ENCODE results near the gene MID2. TPM values are rescaled to one million over a fixed set of nuclear protein-coding genes. Genes with fewer than 3 reads are reported as not detected.

Gene MID2
- total RNA-seq, 3 donors from 2014 or later = 2.9 to 29.0 (median 5.4) TPM

GRCh38 chrX:107834275-107835201 is 8.9 kb downstream of the MID2 start:
- no peak for DNase-seq
- no peak for TF ChIP-seq CTCF (IDR thresholded peaks at IDR 0.05)
- H3K4me3 ChIP-seq = no peak overlapping the region
- no peak for ATAC-seq
- no peaks in the 10 kb centered on the region for H3K36me3 ChIP-seq (ENCODE audit: low read depth)
- intact Hi-C loops (cut with DNase I, micrococcal nuclease) = no loop called here
- no peaks in the 10 kb centered on the region for H3K4me1 ChIP-seq (ENCODE audit: low read depth)
- H3K9me3 ChIP-seq = no peaks in the 10 kb centered on the region

GRCh38 chrX:107836958-107837357 is 11.3 kb downstream of the MID2 start:
- intact Hi-C loops (cut with DNase I, micrococcal nuclease) = no loop called here
- H3K36me3 ChIP-seq (ENCODE audit: low read depth) = no peaks in the 10 kb centered on the region

GRCh38 chrX:107840971-107841370 is 15.3 kb downstream of the MID2 start:
- ATAC-seq = no peak
- H3K9me3 ChIP-seq = no peaks in the 10 kb centered on the region
- no peak for TF ChIP-seq CTCF (IDR thresholded peaks at IDR 0.05)
- H3K4me3 ChIP-seq = no peak overlapping the region
- intact Hi-C loops (cut with DNase I, micrococcal nuclease) = no loop called here
- no peaks in the 10 kb centered on the region for H3K36me3 ChIP-seq (ENCODE audit: low read depth)
- no peaks in the 10 kb centered on the region for H3K4me1 ChIP-seq (ENCODE audit: low read depth)
- no peak for DNase-seq

More at GRCh38 chrX:107836958-107837357, 11.3 kb downstream of the MID2 start:
- H3K4me1 ChIP-seq (ENCODE audit: low read depth) = no peaks in the 10 kb centered on the region
- ATAC-seq (no peak), DNase-seq (no peak)
- H3K9me3 ChIP-seq = no peaks in the 10 kb centered on the region
- TF ChIP-seq CTCF (IDR thresholded peaks at IDR 0.05) = no peak
- H3K4me3 ChIP-seq = no peak overlapping the region

- intact Hi-C loops (cut with DNase I, micrococcal nuclease) = no loop called here
- Histone ChIP-seq H3K4me1 (ENCODE audit: low read depth) (no peaks in the 10 kb centered on the region), H3K36me3 (ENCODE audit: low read depth) (no peaks in the 10 kb centered on the region), H3K9me3 (no peaks in the 10 kb centered on the region), H3K4me3 (no peak overlapping the region)
- ATAC-seq (no peak), DNase-seq (no peak)
- TF ChIP-seq CTCF (IDR thresholded peaks at IDR 0.05) = no peak
These were observed 17.2 kb downstream of the MID2 start for GRCh38 chrX:107842715-107843400.

- no peak for DNase-seq
- Histone ChIP-seq H3K4me1 (ENCODE audit: low read depth) (no peaks in the 10 kb centered on the region), H3K36me3 (ENCODE audit: low read depth) (no peaks in the 10 kb centered on the region), H3K4me3 (no peak overlapping the region), H3K9me3 (no peaks in the 10 kb centered on the region)
- intact Hi-C loops (cut with DNase I, micrococcal nuclease) = no loop called here
- TF ChIP-seq CTCF (IDR thresholded peaks at IDR 0.05) = no peak
- no peak for ATAC-seq
These were observed 20.0 kb downstream of the MID2 start for GRCh38 chrX:107845625-107846024.

Data from mucosa of descending colon (tissue), 3 donors.